ENCODE measurements around the gene VSIR. TPM values are rescaled to one million over a fixed set of nuclear protein-coding genes. Genes with fewer than 3 reads are reported as not detected.

VSIR gene
- total and polyA plus RNA-seq, 3 experiments from 2014 or later, result 59.6 to 349 (median 61.4) TPM

- Histone ChIP-seq H3K4me1 (ENCODE audit: insufficient read depth, low read length) (peaks cover 58% of the 10 kb centered on the region), H3K27me3 (ENCODE audit: insufficient read depth, low read length, poor library complexity, severe bottlenecking) (no peaks in the 10 kb centered on the region), H3K9me3 (ENCODE audit: low read length) (no peaks in the 10 kb centered on the region), H3K4me3 (ENCODE audit: low read length) (no peak overlapping the region), H3K27ac (ENCODE audit: low read depth, low read length) (no peak overlapping the region), H3K36me3 (ENCODE audit: insufficient read depth, low read length) (no peaks in the 10 kb centered on the region)
- ChIA-PET CTCF (interaction anchor here (1.1 to 11.1 kb wide), 7 partner anchors 15 to 62 kb away, joined by 3 to 160 read pairs (median 8); partner anchors contain the start of gene VSIR), POLR2A (interaction anchor here (0.6 to 1.1 kb wide), 2 partner anchors 15 to 378 kb away, joined by 3 to 4 read pairs; no protein-coding TSS in a partner anchor)
- peak overlapping the region in 7 of 8 donors; percentile 68 to 100 (median 99) for H3K27ac Mint-ChIP-seq
- H3K4me1 Mint-ChIP-seq, result peaks cover 62 to 81% (median 63%) of the 10 kb centered on the region in 3 donors
- H3K27me3 Mint-ChIP-seq, result no peaks in the 10 kb centered on the region
- H3K4me3 Mint-ChIP-seq, result no peak overlapping the region
- H3K36me3 Mint-ChIP-seq, result no peaks in the 10 kb centered on the region
- no peak for DNase-seq
- H3K9me3 Mint-ChIP-seq, result no peaks in the 10 kb centered on the region
Measured at GRCh38 chr10:71711052-71711623, 62.2 kb downstream of the VSIR start.

GRCh38 chr10:71710519-71710918 is 62.8 kb downstream of the VSIR start:
- DNase-seq, result no peak
- POLR2A ChIA-PET, result interaction anchor here (1.1 kb wide), 1 partner anchor 15 kb away, joined by 3 read pairs; no protein-coding TSS in a partner anchor
- Histone ChIP-seq H3K9me3 (ENCODE audit: low read length) (no peaks in the 10 kb centered on the region), H3K27ac (ENCODE audit: low read depth, low read length) (no peak overlapping the region), H3K27me3 (ENCODE audit: insufficient read depth, low read length, poor library complexity, severe bottlenecking) (no peaks in the 10 kb centered on the region), H3K4me1 (ENCODE audit: insufficient read depth, low read length) (peaks cover 52% of the 10 kb centered on the region), H3K36me3 (ENCODE audit: insufficient read depth, low read length) (no peaks in the 10 kb centered on the region), H3K4me3 (ENCODE audit: low read length) (no peak overlapping the region)
- Mint-ChIP-seq H3K4me1 (peaks cover 58 to 75% (median 59%) of the 10 kb centered on the region in 3 donors), H3K4me3 (no peak overlapping the region), H3K27ac (peak overlapping the region in 4 of 8 donors; percentile 63 to 95 (median 75)), H3K9me3 (no peaks in the 10 kb centered on the region), H3K27me3 (no peaks in the 10 kb centered on the region), H3K36me3 (no peaks in the 10 kb centered on the region)
- CTCF ChIA-PET, result interaction anchor here (6.1 to 11.1 kb wide), 2 partner anchors 14 to 62 kb away, joined by 47 to 160 read pairs; partner anchors contain the start of gene VSIR

- H3K36me3 ChIP-seq (ENCODE audit: insufficient read depth, low read length), result no peaks in the 10 kb centered on the region
- H3K27ac ChIP-seq (ENCODE audit: low read depth, low read length), result no peak overlapping the region
- peak overlapping the region; percentile 26 for H3K4me3 ChIP-seq (ENCODE audit: low read length)
- peak overlapping the region; percentile 8 to 91 (median 68) for H3K27ac Mint-ChIP-seq
- CTCF ChIA-PET, result interaction anchor here (0.7 to 11.1 kb wide), 29 partner anchors 9 to 405 kb away, joined by 3 to 160 read pairs (median 5); partner anchors contain the start of genes C10orf105, CDH23, PSAP and SLC29A3
- no peaks in the 10 kb centered on the region for H3K9me3 ChIP-seq (ENCODE audit: low read length)
- no peaks in the 10 kb centered on the region for H3K27me3 Mint-ChIP-seq
- POLR2A ChIA-PET, result interaction anchor here (0.6 to 1.6 kb wide), 5 partner anchors 10 to 48 kb away, joined by 3 to 5 read pairs (median 3); no protein-coding TSS in a partner anchor
- no peaks in the 10 kb centered on the region for H3K27me3 ChIP-seq (ENCODE audit: insufficient read depth, low read length, poor library complexity, severe bottlenecking)
- H3K4me3 Mint-ChIP-seq, result peak overlapping the region in 1 of 7 donors; percentile 38
- H3K36me3 Mint-ChIP-seq, result no peaks in the 10 kb centered on the region
- no peak for DNase-seq
- H3K4me1 Mint-ChIP-seq, result peaks cover 48 to 63% (median 48%) of the 10 kb centered on the region in 3 donors
- H3K4me1 ChIP-seq (ENCODE audit: insufficient read depth, low read length), result peaks cover 38% of the 10 kb centered on the region
- no peaks in the 10 kb centered on the region for H3K9me3 Mint-ChIP-seq
Measured at GRCh38 chr10:71708897-71709882, 64.1 kb downstream of the VSIR start.

GRCh38 chr10:71708301-71708703 is 65.0 kb downstream of the VSIR start:
- CTCF ChIA-PET, result interaction anchor here (0.7 to 11.1 kb wide), 42 partner anchors 10 to 405 kb away, joined by 3 to 160 read pairs (median 4); partner anchors contain the start of genes C10orf105, CDH23, PSAP and SLC29A3
- no peaks in the 10 kb centered on the region for H3K27me3 Mint-ChIP-seq
- Histone ChIP-seq H3K4me3 (ENCODE audit: low read length) (peak overlapping the region; percentile 26), H3K9me3 (ENCODE audit: low read length) (no peaks in the 10 kb centered on the region), H3K36me3 (ENCODE audit: insufficient read depth, low read length) (no peaks in the 10 kb centered on the region), H3K27ac (ENCODE audit: low read depth, low read length) (no peak overlapping the region), H3K4me1 (ENCODE audit: insufficient read depth, low read length) (peaks cover 30% of the 10 kb centered on the region), H3K27me3 (ENCODE audit: insufficient read depth, low read length, poor library complexity, severe bottlenecking) (no peaks in the 10 kb centered on the region)
- H3K36me3 Mint-ChIP-seq, result no peaks in the 10 kb centered on the region
- no peaks in the 10 kb centered on the region for H3K9me3 Mint-ChIP-seq
- DNase-seq, result peak; percentile 42 to 76 (median 49)
- peaks cover 39 to 54% (median 39%) of the 10 kb centered on the region in 3 donors for H3K4me1 Mint-ChIP-seq
- POLR2A ChIA-PET, result interaction anchor here (0.6 to 1.6 kb wide), 6 partner anchors 9 to 49 kb away, joined by 3 to 5 read pairs (median 4); no protein-coding TSS in a partner anchor
- H3K27ac Mint-ChIP-seq, result peak overlapping the region in 4 of 8 donors; percentile 17 to 72 (median 56)
- peak overlapping the region in 3 of 7 donors; percentile 20 to 78 (median 32) for H3K4me3 Mint-ChIP-seq

- Mint-ChIP-seq H3K27ac (peak overlapping the region in 2 of 8 donors; percentile 23 to 72), H3K4me3 (no peak overlapping the region), H3K36me3 (no peaks in the 10 kb centered on the region), H3K4me1 (peaks cover 29 to 44% (median 30%) of the 10 kb centered on the region in 3 donors), H3K27me3 (no peaks in the 10 kb centered on the region), H3K9me3 (no peaks in the 10 kb centered on the region)
- H3K4me1 ChIP-seq (ENCODE audit: insufficient read depth, low read length), result peaks cover 20% of the 10 kb centered on the region
- H3K36me3 ChIP-seq (ENCODE audit: insufficient read depth, low read length), result no peaks in the 10 kb centered on the region
- no peak overlapping the region for H3K4me3 ChIP-seq (ENCODE audit: low read length)
- no peak for DNase-seq
- H3K9me3 ChIP-seq (ENCODE audit: low read length), result no peaks in the 10 kb centered on the region
- ChIA-PET POLR2A (interaction anchor here (1.6 kb wide), 1 partner anchor 8 kb away, joined by 5 read pairs; no protein-coding TSS in a partner anchor), CTCF (interaction anchor here (0.9 to 11.1 kb wide), 24 partner anchors 11 to 405 kb away, joined by 3 to 160 read pairs (median 6); partner anchors contain the start of genes C10orf105, SLC29A3 and VSIR)
- H3K27me3 ChIP-seq (ENCODE audit: insufficient read depth, low read length, poor library complexity, severe bottlenecking), result no peaks in the 10 kb centered on the region
- no peak overlapping the region for H3K27ac ChIP-seq (ENCODE audit: low read depth, low read length)
Measured at GRCh38 chr10:71707240-71707789, 66.0 kb downstream of the VSIR start.

GRCh38 chr10:71706216-71707121 is 66.9 kb downstream of the VSIR start:
- Mint-ChIP-seq H3K27me3 (no peaks in the 10 kb centered on the region), H3K9me3 (no peaks in the 10 kb centered on the region), H3K27ac (peak overlapping the region in 2 of 8 donors; percentile 66 to 73), H3K4me1 (peaks cover 21 to 36% (median 22%) of the 10 kb centered on the region in 3 donors), H3K36me3 (no peaks in the 10 kb centered on the region), H3K4me3 (no peak overlapping the region)
- Histone ChIP-seq H3K27me3 (ENCODE audit: insufficient read depth, low read length, poor library complexity, severe bottlenecking) (no peaks in the 10 kb centered on the region), H3K4me1 (ENCODE audit: insufficient read depth, low read length) (peaks cover 16% of the 10 kb centered on the region), H3K9me3 (ENCODE audit: low read length) (no peaks in the 10 kb centered on the region), H3K36me3 (ENCODE audit: insufficient read depth, low read length) (no peaks in the 10 kb centered on the region), H3K27ac (ENCODE audit: low read depth, low read length) (no peak overlapping the region), H3K4me3 (ENCODE audit: low read length) (no peak overlapping the region)
- no peak for DNase-seq
- POLR2A ChIA-PET, result no interaction called here
- CTCF ChIA-PET, result interaction anchor here (1.0 to 11.1 kb wide), 14 partner anchors 8 to 404 kb away, joined by 3 to 160 read pairs (median 16); partner anchors contain the start of genes C10orf105 and VSIR

All from CD8-positive, alpha-beta memory T cell (primary cell).